Measurements from ENCODE around the gene P3H3. TPM values are rescaled to one million over a fixed set of nuclear protein-coding genes. Genes with fewer than 3 reads are reported as not detected.
A peak's percentile ranks its signal among the peaks of the same experiment; 100 is the strongest.

The P3H3 gene
- total and polyA plus RNA-seq, 9 of the 15 experiments (the other 6 are each of a cell fraction or from before 2014, with no cell fraction given): 0.03 to 15.0 (median 4.8) TPM

DNA sequence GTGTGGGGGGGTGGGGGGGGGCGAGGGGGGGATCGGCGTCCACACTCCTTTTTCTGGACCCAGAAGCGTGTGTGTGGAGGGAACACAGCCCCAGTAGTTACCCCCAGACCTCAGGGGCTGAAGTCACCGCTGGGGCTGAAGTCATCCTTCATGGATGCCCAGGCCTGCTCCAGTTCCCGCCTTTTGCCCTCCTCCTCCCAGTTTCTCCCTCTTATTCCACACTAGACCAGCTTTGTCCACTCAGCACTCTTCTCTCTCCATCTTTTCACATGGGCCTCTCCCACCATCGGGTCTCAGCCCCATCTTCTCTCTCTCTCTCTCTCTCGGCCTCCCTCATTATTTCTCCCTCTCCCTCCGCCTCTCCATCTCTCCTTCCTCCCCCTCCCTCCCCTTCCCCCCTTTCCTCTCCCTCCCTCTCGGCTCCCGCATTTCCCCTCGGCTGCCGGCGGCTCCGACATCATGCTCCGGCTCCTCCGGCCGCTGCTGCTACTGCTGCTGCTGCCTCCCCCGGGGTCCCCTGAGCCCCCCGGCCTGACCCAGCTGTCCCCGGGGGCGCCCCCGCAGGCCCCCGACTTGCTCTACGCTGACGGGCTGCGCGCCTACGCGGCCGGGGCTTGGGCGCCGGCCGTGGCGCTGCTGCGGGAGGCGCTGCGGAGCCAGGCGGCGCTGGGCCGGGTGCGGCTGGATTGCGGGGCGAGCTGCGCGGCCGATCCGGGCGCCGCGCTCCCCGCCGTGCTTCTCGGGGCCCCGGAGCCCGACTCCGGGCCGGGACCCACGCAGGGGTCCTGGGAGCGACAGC lies at the start of gene P3H3 (continued):
- peak; percentile 76 for TF ChIP-seq VEZF1 (CRISPR knock-in tag; IDR thresholded peaks at IDR 0.05)

DNA sequence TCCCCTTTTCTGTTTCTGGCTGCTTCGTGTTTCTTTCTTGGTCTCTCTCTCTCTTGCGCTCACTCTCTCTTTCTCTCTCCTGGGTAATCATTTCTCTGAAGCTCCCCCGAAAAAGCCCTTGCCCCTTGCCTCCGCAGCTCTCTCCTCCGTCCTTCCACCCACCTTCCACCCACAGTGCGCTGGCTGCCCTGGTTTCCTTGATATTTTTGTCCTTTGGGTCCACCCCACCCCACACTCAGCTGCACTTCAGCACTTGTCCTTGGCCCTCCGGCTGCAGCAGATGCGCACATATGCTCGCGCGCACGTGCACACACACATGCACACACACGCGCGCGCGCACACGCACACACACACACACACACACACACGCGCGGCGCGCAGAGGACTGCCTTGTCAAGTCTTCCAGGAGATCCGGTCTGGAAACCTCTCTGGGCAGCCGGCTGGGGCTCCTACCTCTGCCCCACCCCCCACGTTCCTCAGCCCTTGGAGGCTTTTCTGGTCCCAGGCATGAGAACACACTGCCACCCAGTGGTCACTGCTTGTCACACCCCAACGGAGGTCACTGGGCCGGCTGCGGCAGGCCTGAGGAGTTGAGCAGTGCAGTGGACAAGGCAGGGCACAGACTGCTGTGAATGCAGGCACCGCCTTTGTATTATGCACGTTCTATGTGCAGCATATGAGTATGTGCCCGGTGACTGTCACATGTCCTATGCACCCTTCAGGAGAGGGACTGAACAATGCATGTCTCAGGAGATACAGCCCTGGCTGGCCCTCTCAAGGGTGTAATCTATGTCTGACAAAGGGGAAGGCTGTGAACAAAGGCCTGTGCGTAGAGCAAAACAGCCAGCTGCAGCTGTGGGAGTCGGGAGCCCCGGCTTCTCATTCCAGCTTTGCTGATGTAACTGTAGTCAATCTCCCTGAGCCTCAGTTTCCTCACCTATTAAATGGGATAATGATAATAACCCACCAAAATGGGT lies 49.3 kb upstream of the P3H3 start:
- H3K27ac ChIP-seq (ENCODE audit: extremely low read depth, low read depth, low read length): peak overlapping the region; percentile 39; the same call in 1 of the 3 replicates
- peak overlapping the region; percentile 59 to 83 for H3K9ac ChIP-seq (ENCODE audit: insufficient read depth in 1 of 2, low read depth in 2 of 2, low read length in 2 of 2)
- CTCF ChIA-PET (ENCODE audit: low intra/inter-chr PET ratio): interaction anchor here (0.6 to 2.5 kb wide), 4 partner anchors 12 to 65 kb away, joined by 3 to 24 read pairs (median 6); partner anchors contain the start of gene MLF2
- TF ChIP-seq FOXM1 (IDR thresholded peaks at IDR 0.05; ENCODE audit: low read depth): no peak
- TF ChIP-seq FOXM1 (CRISPR knock-in tag; IDR thresholded peaks at IDR 0.05; ENCODE audit: low read depth): no peak
- TF ChIP-seq ARHGAP35 (IDR thresholded peaks at IDR 0.05; ENCODE audit: partially characterized antibody): no peak
- TF ChIP-seq ZNF507 (tag; conservative IDR thresholded peaks at IDR 0.05): no peak
- TF ChIP-seq, protein P1, sequence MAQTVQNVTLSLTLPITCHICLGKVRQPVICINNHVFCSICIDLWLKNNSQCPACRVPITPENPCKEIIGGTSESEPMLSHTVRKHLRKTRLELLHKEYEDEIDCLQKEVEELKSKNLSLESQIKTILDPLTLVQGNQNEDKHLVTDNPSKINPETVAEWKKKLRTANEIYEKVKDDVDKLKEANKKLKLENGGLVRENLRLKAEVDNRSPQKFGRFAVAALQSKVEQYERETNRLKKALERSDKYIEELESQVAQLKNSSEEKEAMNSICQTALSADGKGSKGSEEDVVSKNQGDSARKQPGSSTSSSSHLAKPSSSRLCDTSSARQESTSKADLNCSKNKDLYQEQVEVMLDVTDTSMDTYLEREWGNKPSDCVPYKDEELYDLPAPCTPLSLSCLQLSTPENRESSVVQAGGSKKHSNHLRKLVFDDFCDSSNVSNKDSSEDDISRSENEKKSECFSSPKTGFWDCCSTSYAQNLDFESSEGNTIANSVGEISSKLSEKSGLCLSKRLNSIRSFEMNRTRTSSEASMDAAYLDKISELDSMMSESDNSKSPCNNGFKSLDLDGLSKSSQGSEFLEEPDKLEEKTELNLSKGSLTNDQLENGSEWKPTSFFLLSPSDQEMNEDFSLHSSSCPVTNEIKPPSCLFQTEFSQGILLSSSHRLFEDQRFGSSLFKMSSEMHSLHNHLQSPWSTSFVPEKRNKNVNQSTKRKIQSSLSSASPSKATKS (CRISPR knock-in tag; IDR thresholded peaks at IDR 0.05): no peak
- TF ChIP-seq ZNF140 (CRISPR knock-in tag; IDR thresholded peaks at IDR 0.05): no peak
- TF ChIP-seq ZNF561 (CRISPR knock-in tag; conservative IDR thresholded peaks at IDR 0.05): no peak
- TF ChIP-seq ZNF133 (CRISPR knock-in tag; IDR thresholded peaks at IDR 0.05): no peak
- TF ChIP-seq, protein P2, sequence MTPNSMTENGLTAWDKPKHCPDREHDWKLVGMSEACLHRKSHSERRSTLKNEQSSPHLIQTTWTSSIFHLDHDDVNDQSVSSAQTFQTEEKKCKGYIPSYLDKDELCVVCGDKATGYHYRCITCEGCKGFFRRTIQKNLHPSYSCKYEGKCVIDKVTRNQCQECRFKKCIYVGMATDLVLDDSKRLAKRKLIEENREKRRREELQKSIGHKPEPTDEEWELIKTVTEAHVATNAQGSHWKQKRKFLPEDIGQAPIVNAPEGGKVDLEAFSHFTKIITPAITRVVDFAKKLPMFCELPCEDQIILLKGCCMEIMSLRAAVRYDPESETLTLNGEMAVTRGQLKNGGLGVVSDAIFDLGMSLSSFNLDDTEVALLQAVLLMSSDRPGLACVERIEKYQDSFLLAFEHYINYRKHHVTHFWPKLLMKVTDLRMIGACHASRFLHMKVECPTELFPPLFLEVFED (CRISPR knock-in tag; conservative IDR thresholded peaks at IDR 0.05): no peak
- TF ChIP-seq CBFA2T2 (conservative IDR thresholded peaks at IDR 0.05): no peak
- TF ChIP-seq CBFB (CRISPR knock-in tag; IDR thresholded peaks at IDR 0.05): no peak

More for the DNA sequence above, 49.3 kb upstream of the P3H3 start:
- Histone ChIP-seq H3K4me3 (peak overlapping the region; percentile 41), H3K9me1 (ENCODE audit: control insufficient read depth, insufficient read depth, low read length) (no peaks in the 10 kb centered on the region), H3K4me2 (ENCODE audit: insufficient read depth, low read length) (peak overlapping the region; percentile 81), H2AFZ (ENCODE audit: low read depth, low read length) (peak overlapping the region; percentile 95), H4K20me1 (replicated peaks; ENCODE audit: control insufficient read depth, insufficient read depth, low read length) (no peaks in the 10 kb centered on the region), H3K36me3 (ENCODE audit: control insufficient read depth, insufficient read depth, low read length) (no peaks in the 10 kb centered on the region), H3K27me3 (ENCODE audit: control insufficient read depth in 2 of 2, insufficient read depth in 2 of 2, low read length in 2 of 2) (no peaks in the 10 kb centered on the region), H3K79me2 (ENCODE audit: control insufficient read depth, insufficient read depth, low read length) (no peaks in the 10 kb centered on the region), H3K4me1 (replicated peaks in 1 of 2; ENCODE audit: control insufficient read depth in 2 of 2, insufficient read depth in 2 of 2, low read length in 2 of 2) (peaks cover 5 to 21% of the 10 kb centered on the region in 2 experiments; a peak in 4 of 5 replicates), H3K9me3 (replicated peaks; ENCODE audit: control insufficient read depth, insufficient read depth, low read depth, low read length) (no peaks in the 10 kb centered on the region)
- 5% methylated on average over 20 of the region's 35 CpGs for WGBS (ENCODE audit: insufficient coverage, low coverage, missing lambda C conversion rate)
- intact Hi-C loops (cut with micrococcal nuclease) (loop anchor here (1.0 to 5.0 kb wide), 4 partner anchors 26 to 162 kb away; partner anchors contain the start of genes MLF2 and P3H3), in situ Hi-C loops (cut with MboI) (no loop called here)
- BruUV-seq (replicated peaks): no TSS peak
- FAIRE-seq (peak; percentile 98), DNase-seq (ENCODE audit: extremely low read depth in 1 of 4, low spot score in 3 of 4) (peak; percentile 83 to 93 (median 86)), ATAC-seq (peak; percentile 98)
- POLR2A ChIA-PET: interaction anchor here (2.0 kb wide), 1 partner anchor 12 kb away, joined by 17 read pairs; the partner anchor contains the start of gene PTMS

All from K562 (cell line).